Neural cell (in vitro differentiated cells): ENCODE measurements around the gene UNC119B. TPM values are rescaled to one million over a fixed set of nuclear protein-coding genes. Genes with fewer than 3 reads are reported as not detected.
A peak's percentile ranks its signal among the peaks of the same experiment; 100 is the strongest.

Experiments
- H2AFZ ChIP-seq: fragments of 200-600, 300-800 bp; sonication (generic), shearing (Covaris generic); 2 replicates; pipeline ENCODE4 v1.6.0; 2014; ENCODE audit warnings: low read depth, mild to moderate bottlenecking, antibody characterized with exemption, low read length, moderate library complexity
- H3F3A ChIP-seq: fragments of 200-600 bp; shearing (Covaris generic); 2 replicates; pipeline ENCODE4 v1.6.1; 2016; ENCODE audit warnings: mild to moderate bottlenecking, moderate library complexity, mixed read lengths, antibody characterized with exemption, low read length; ENCODE audit not compliant: insufficient read depth, poor library complexity, severe bottlenecking
- H3K27ac ChIP-seq: fragments of 200-600, 300-800 bp; sonication (generic), shearing (Covaris generic); 2 replicates; pipeline ENCODE4 v1.5.1; 2014; ENCODE audit warnings: mild to moderate bottlenecking, low read length, moderate library complexity
- H3K27me3 ChIP-seq: fragments of 300-800, 200-600 bp; sonication (generic), shearing (Covaris generic); 2 replicates; pipeline ENCODE4 v1.6.0; 2014; ENCODE audit warnings: mild to moderate bottlenecking, low read depth, low read length, moderate library complexity; ENCODE audit not compliant: insufficient read depth
- H3K36me3 ChIP-seq: fragments of 300-800, 200-600 bp; sonication (generic), shearing (Covaris generic); 2 replicates; pipeline ENCODE4 v1.5.1; 2014; ENCODE audit warnings: mild to moderate bottlenecking, antibody characterized with exemption, low read length, moderate library complexity; ENCODE audit not compliant: insufficient read depth
- H3K4me2 ChIP-seq: fragments of 300-800, 200-600 bp; sonication (generic), shearing (Covaris generic); 2 replicates; pipeline ENCODE4 v1.6.0; 2014; ENCODE audit warnings: mild to moderate bottlenecking, low read length
- H3K4me3 ChIP-seq: fragments of 300-800, 200-600 bp; sonication (generic), shearing (Covaris generic); 2 replicates; pipeline ENCODE4 v1.5.1; 2014; ENCODE audit warnings: mild to moderate bottlenecking, low read length, moderate library complexity
- H3K79me2 ChIP-seq: fragments of 200-600 bp; shearing (Covaris generic); replicated peaks from 2 replicates; pipeline ENCODE4 v1.6.0; 2014; ENCODE audit warnings: mild to moderate bottlenecking, low read length, moderate library complexity; ENCODE audit not compliant: insufficient read depth
- H3K9ac ChIP-seq: fragments of 300-800, 200-600 bp; sonication (generic), shearing (Covaris generic); 2 replicates; pipeline ENCODE4 v1.6.1; 2016; ENCODE audit warnings: mild to moderate bottlenecking, low read length, mixed read lengths
- H3K9me2 ChIP-seq: fragments of 200-600 bp; shearing (Covaris generic); 2 replicates; pipeline ENCODE4 v1.6.1; 2016; ENCODE audit warnings: mild to moderate bottlenecking, low read length, mixed read lengths; ENCODE audit not compliant: insufficient read depth
- H3K9me3 ChIP-seq: fragments of 200-600, 300-800 bp; sonication (generic), shearing (Covaris generic); 2 replicates; pipeline ENCODE4 v1.6.1; 2016; ENCODE audit warnings: mild to moderate bottlenecking, mixed run types, low read length, moderate library complexity, mixed read lengths
- H4K20me1 ChIP-seq: fragments of 200-600 bp; shearing (Covaris generic); 2 replicates; pipeline ENCODE4 v1.6.1; 2016; ENCODE audit warnings: mild to moderate bottlenecking, mixed run types; ENCODE audit not compliant: insufficient read depth
- EP300 ChIP-seq: fragments of 450-650 bp; conservative IDR thresholded peaks from 2 replicates; pipeline ENCODE4 v1.6.1; 2014; ENCODE audit warnings: antibody characterized with exemption, mild to moderate bottlenecking, moderate library complexity; ENCODE audit not compliant: poor library complexity, severe bottlenecking
- EZH2 ChIP-seq: fragments of 200-600, 300-800 bp; shearing (Covaris generic), sonication (generic); IDR thresholded peaks from 2 replicates; pipeline ENCODE4 v1.6.1; 2014; ENCODE audit warnings: antibody characterized with exemption, low read length, borderline replicate concordance, mild to moderate bottlenecking; ENCODE audit not compliant: insufficient read depth, poor library complexity, severe bottlenecking
- MXI1 ChIP-seq: fragments of 450-650 bp; conservative IDR thresholded peaks from 2 replicates; pipeline ENCODE4 v1.6.1; 2014; ENCODE audit warnings: antibody characterized with exemption, mild to moderate bottlenecking; ENCODE audit not compliant: poor library complexity, severe bottlenecking
- POLR2AphosphoS5 ChIP-seq: IDR thresholded peaks from 2 replicates; pipeline ENCODE4 v1.6.1; 2012
- RAD21 ChIP-seq: fragments of 450-650 bp; conservative IDR thresholded peaks from 2 replicates; pipeline ENCODE4 v1.6.1; 2014; ENCODE audit warnings: antibody characterized with exemption, mild to moderate bottlenecking, moderate library complexity
- SMC3 ChIP-seq: fragments of 450-650 bp; conservative IDR thresholded peaks from 2 replicates; pipeline ENCODE4 v1.6.1; 2014; ENCODE audit warnings: antibody characterized with exemption, mild to moderate bottlenecking, moderate library complexity; ENCODE audit not compliant: poor library complexity
- TAF1 ChIP-seq: IDR thresholded peaks from 2 replicates; pipeline ENCODE4 v1.6.1; 2012; ENCODE audit warnings: low read depth
- polyA plus RNA-seq: library from polyadenylated mRNA; depleted of rRNA; stranded (reverse); fragments of >200 nt; gene quantifications from 2 replicates; pipeline ENCODE4 v1.2.3, GENCODE V29; 2014
- TF ChIP-seq, protein P1 (sequence below): fragments of 450-650 bp; IDR thresholded peaks from 2 replicates; pipeline ENCODE4 v1.5.1; 2014; ENCODE audit warnings: antibody characterized with exemption, mild to moderate bottlenecking, moderate library complexity; ENCODE audit not compliant: poor library complexity, severe bottlenecking
- TF ChIP-seq, protein P2 (sequence below): IDR thresholded peaks from 2 replicates; pipeline ENCODE4 v1.6.1; 2012; ENCODE audit warnings: borderline replicate concordance

The UNC119B gene
- polyA plus RNA-seq, 1 donor from 2014 or later: 17.3 TPM

DNA sequence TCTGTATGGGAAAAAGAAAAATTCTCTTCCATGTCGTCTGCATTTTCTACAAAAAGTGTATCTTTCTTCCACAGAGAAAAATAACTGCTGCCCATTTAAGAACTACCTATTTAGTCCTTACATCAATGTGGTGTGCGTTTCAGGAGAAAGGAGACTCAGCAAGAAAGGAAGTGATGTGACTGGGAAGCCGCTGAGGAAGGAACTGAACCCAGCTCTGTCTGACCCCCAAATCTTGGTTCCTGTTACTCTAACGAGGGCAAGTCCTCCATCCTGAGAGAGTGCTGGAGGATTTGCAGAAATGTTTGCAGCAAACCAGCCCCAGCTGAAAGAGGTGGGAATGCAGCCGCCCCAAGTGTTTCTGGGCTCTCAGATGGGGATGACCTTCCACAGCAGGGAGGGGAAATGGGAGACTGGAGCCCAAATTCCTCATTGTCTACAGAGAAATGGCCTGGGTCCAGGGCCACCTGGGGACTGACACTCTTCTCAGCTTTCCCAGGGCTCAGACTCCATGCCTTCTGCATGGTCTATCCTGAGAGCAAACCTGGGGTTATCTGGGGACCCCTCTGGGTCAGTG lies 30.0 kb upstream of the UNC119B start:
- Histone ChIP-seq H3K27ac (no peak overlapping the region), H3K9ac (no peak overlapping the region), H3K4me2 (no peak overlapping the region), H3K79me2 (no peaks in the 10 kb centered on the region), H4K20me1 (no peaks in the 10 kb centered on the region), H3F3A (no peaks in the 10 kb centered on the region), H3K9me2 (no peaks in the 10 kb centered on the region), H3K4me3 (no peak overlapping the region), H2AFZ (no peak overlapping the region), H3K36me3 (no peaks in the 10 kb centered on the region), H3K9me3 (no peaks in the 10 kb centered on the region), H3K27me3 (no peaks in the 10 kb centered on the region)
- TF ChIP-seq SMC3: no peak
- TF ChIP-seq POLR2AphosphoS5: no peak
- no peak for TF ChIP-seq RAD21
- TF ChIP-seq EZH2: no peak

DNA sequence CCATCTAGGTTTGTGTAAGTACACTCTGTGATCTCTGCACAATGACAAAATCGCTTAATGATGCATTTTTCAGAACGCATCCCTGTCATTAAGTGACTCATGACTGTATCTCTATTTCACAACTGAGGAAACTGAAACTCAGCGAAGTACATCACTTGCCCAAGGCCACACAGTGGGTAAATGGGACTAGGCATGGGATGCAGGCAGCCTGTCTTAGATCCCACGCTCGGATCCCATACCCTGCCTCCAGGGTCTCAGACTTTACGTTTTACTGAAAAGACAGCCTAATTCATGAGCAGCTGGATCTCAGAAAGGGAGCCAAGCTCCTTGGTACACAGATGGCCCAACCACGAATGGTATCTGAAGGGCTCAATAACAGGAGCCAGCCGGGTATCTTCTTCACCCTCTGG lies 25.7 kb upstream of the UNC119B start:
- Histone ChIP-seq H3F3A (no peaks in the 10 kb centered on the region), H3K79me2 (peaks cover 22% of the 10 kb centered on the region), H3K9me2 (no peaks in the 10 kb centered on the region), H3K36me3 (no peaks in the 10 kb centered on the region), H2AFZ (no peak overlapping the region), H3K9ac (no peak overlapping the region), H3K9me3 (no peaks in the 10 kb centered on the region), H3K27ac (no peak overlapping the region), H3K4me2 (no peak overlapping the region), H3K4me3 (no peak overlapping the region), H4K20me1 (no peaks in the 10 kb centered on the region), H3K27me3 (no peaks in the 10 kb centered on the region)
- TF ChIP-seq POLR2AphosphoS5: no peak
- TF ChIP-seq SMC3: no peak
- TF ChIP-seq EZH2: no peak
- TF ChIP-seq, protein P1, sequence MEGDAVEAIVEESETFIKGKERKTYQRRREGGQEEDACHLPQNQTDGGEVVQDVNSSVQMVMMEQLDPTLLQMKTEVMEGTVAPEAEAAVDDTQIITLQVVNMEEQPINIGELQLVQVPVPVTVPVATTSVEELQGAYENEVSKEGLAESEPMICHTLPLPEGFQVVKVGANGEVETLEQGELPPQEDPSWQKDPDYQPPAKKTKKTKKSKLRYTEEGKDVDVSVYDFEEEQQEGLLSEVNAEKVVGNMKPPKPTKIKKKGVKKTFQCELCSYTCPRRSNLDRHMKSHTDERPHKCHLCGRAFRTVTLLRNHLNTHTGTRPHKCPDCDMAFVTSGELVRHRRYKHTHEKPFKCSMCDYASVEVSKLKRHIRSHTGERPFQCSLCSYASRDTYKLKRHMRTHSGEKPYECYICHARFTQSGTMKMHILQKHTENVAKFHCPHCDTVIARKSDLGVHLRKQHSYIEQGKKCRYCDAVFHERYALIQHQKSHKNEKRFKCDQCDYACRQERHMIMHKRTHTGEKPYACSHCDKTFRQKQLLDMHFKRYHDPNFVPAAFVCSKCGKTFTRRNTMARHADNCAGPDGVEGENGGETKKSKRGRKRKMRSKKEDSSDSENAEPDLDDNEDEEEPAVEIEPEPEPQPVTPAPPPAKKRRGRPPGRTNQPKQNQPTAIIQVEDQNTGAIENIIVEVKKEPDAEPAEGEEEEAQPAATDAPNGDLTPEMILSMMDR: no peak

DNA sequence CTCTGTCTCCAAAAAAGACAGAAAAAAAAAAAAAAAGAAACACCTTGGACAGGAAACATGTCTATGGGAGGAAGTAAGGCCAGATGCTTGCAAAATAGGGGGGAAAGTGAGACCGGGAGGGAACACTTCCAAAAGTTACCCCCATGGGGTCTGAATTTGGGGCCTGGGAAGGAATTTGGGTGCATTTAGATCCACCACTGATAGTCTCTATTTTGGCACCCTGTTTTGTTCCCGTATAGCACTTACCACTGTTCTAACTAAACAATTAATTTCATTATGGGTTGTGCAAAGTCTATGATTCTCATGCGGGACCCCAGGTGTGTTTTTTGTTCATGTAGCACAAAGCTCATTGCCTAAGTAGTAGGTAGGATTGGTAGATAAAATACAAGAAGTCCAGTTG lies 24.7 kb upstream of the UNC119B start:
- Histone ChIP-seq H3K9ac (no peak overlapping the region), H3K36me3 (no peaks in the 10 kb centered on the region), H3K9me3 (no peaks in the 10 kb centered on the region), H3K4me3 (peak overlapping the region; percentile 89), H3K4me2 (no peak overlapping the region), H3K27ac (no peak overlapping the region), H3K79me2 (peaks cover 31% of the 10 kb centered on the region), H3K9me2 (no peaks in the 10 kb centered on the region), H4K20me1 (no peaks in the 10 kb centered on the region), H2AFZ (no peak overlapping the region), H3F3A (no peaks in the 10 kb centered on the region), H3K27me3 (no peaks in the 10 kb centered on the region)
- no peak for TF ChIP-seq SMC3
- TF ChIP-seq, protein P1: no peak
- TF ChIP-seq RAD21: no peak
- TF ChIP-seq, protein P2, sequence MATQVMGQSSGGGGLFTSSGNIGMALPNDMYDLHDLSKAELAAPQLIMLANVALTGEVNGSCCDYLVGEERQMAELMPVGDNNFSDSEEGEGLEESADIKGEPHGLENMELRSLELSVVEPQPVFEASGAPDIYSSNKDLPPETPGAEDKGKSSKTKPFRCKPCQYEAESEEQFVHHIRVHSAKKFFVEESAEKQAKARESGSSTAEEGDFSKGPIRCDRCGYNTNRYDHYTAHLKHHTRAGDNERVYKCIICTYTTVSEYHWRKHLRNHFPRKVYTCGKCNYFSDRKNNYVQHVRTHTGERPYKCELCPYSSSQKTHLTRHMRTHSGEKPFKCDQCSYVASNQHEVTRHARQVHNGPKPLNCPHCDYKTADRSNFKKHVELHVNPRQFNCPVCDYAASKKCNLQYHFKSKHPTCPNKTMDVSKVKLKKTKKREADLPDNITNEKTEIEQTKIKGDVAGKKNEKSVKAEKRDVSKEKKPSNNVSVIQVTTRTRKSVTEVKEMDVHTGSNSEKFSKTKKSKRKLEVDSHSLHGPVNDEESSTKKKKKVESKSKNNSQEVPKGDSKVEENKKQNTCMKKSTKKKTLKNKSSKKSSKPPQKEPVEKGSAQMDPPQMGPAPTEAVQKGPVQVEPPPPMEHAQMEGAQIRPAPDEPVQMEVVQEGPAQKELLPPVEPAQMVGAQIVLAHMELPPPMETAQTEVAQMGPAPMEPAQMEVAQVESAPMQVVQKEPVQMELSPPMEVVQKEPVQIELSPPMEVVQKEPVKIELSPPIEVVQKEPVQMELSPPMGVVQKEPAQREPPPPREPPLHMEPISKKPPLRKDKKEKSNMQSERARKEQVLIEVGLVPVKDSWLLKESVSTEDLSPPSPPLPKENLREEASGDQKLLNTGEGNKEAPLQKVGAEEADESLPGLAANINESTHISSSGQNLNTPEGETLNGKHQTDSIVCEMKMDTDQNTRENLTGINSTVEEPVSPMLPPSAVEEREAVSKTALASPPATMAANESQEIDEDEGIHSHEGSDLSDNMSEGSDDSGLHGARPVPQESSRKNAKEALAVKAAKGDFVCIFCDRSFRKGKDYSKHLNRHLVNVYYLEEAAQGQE: no peak
- no peak for TF ChIP-seq TAF1
- no peak for TF ChIP-seq EZH2
- TF ChIP-seq POLR2AphosphoS5: no peak
- no peak for TF ChIP-seq MXI1
- no peak for TF ChIP-seq EP300
